PC-3 (cell line): ENCODE measurements around the gene TEX26.

Experiments used
- CTCF ChIP-seq: fragments of 300-600 bp; sonication (generic); conservative IDR thresholded peaks from 2 replicates; pipeline ENCODE4 v1.5.1; 2017; ENCODE audit warnings: antibody characterized with exemption, low read depth, mild to moderate bottlenecking, low read length
- EZH2 ChIP-seq: fragments of 300-600 bp; sonication (generic); IDR thresholded peaks from one replicate; pipeline ENCODE4 v1.6.1; 2017; ENCODE audit warnings: antibody characterized with exemption, mild to moderate bottlenecking, low read length; ENCODE audit not compliant: unreplicated experiment
- EZH2phosphoT487 ChIP-seq: fragments of 300-600 bp; sonication (generic); IDR thresholded peaks from 2 replicates; pipeline ENCODE4 v1.6.1; 2018; ENCODE audit warnings: mild to moderate bottlenecking, antibody characterized with exemption, low read length, borderline replicate concordance

- no peak for TF ChIP-seq CTCF
- TF ChIP-seq EZH2 = no peak
- no peak for TF ChIP-seq EZH2phosphoT487
Measured at GRCh38 chr13:30982906-30983305, 50.5 kb downstream of the TEX26 start.
